ENCODE measurements around the gene APOA1. TPM values are rescaled to one million over a fixed set of nuclear protein-coding genes. Genes with fewer than 3 reads are reported as not detected.

APOA1 gene
- total and polyA plus RNA-seq, 10 of the 15 experiments (the other 5 are each of a cell fraction or from before 2014, with no cell fraction given): 0.10 to 2.4 (median 0.24) TPM; not detected in 3

GRCh38 chr11:116853461-116854073 lies 16.1 kb upstream of the APOA1 start (continued):
- TF ChIP-seq ZNF622 (IDR thresholded peaks at IDR 0.05) (no peak), ATF2 (IDR thresholded peaks at IDR 0.05; ENCODE audit: low read length) (peak; percentile 58; the same call in 1 of the 2 replicates), POLR2AphosphoS2 (IDR thresholded peaks at IDR 0.05; ENCODE audit: low read depth, low read length) (no peak), MEF2B (IDR thresholded peaks at IDR 0.05; ENCODE audit: partially characterized antibody, poor library complexity, severe bottlenecking) (no peak), MYB (IDR thresholded peaks at IDR 0.05; ENCODE audit: borderline replicate concordance, low read depth, low read length) (no peak), ZNF274 (IDR thresholded peaks at IDR 0.05; ENCODE audit: insufficient read depth, insufficient read length) (no peak), FOS (IDR thresholded peaks at IDR 0.05; ENCODE audit: borderline replicate concordance, extremely low read depth, insufficient read length) (no peak), ZNF217 (IDR thresholded peaks at IDR 0.05) (no peak), TCF7 (IDR thresholded peaks at IDR 0.05; ENCODE audit: borderline replicate concordance) (no peak), TCF12 (IDR thresholded peaks at IDR 0.05; ENCODE audit: low read depth, low read length) (no peak), IKZF1 (conservative IDR thresholded peaks at IDR 0.05) (peak; percentile 46), BMI1 (IDR thresholded peaks at IDR 0.05; ENCODE audit: borderline replicate concordance) (no peak), HSF1 (IDR thresholded peaks at IDR 0.05; ENCODE audit: low read depth, low read length) (no peak), KLF5 (IDR thresholded peaks at IDR 0.05; ENCODE audit: partially characterized antibody) (no peak), SUPT20H (IDR thresholded peaks at IDR 0.05; ENCODE audit: borderline replicate concordance, control insufficient read depth, low read depth, low read length) (no peak), NFXL1 (IDR thresholded peaks at IDR 0.05; ENCODE audit: borderline replicate concordance) (no peak), PML (IDR thresholded peaks at IDR 0.05; ENCODE audit: low read length) (peak; percentile 49; the same call in 1 of the 2 replicates), TBL1XR1 (IDR thresholded peaks at IDR 0.05; ENCODE audit: low read depth, low read length) (0 out of 2 replicates have a peak, but pooled peaks have one; percentile 26), CBFB (IDR thresholded peaks at IDR 0.05; ENCODE audit: low read depth) (peak; percentile 84), JUND (IDR thresholded peaks at IDR 0.05; ENCODE audit: low read depth, low read length) (no peak), EP300 (IDR thresholded peaks at IDR 0.05; ENCODE audit: borderline replicate concordance in 1 of 2, control insufficient read depth in 1 of 2, low read depth in 2 of 2, low read length in 2 of 2) (peak; percentile 79 to 84), PAX8 (IDR thresholded peaks at IDR 0.05) (no peak), EZH2 (IDR thresholded peaks at IDR 0.05; ENCODE audit: borderline replicate concordance, control insufficient read depth, low read depth, low read length) (no peak), SMAD1 (IDR thresholded peaks at IDR 0.05; ENCODE audit: low read depth, partially characterized antibody) (no peak), RUNX3 (IDR thresholded peaks at IDR 0.05; ENCODE audit: low read length) (peak; percentile 97), PKNOX1 (IDR thresholded peaks at IDR 0.05) (peak; percentile 31; the same call in 1 of the 2 replicates), SREBF1 (IDR thresholded peaks at IDR 0.05; ENCODE audit: low read length) (no peak), DPF2 (IDR thresholded peaks at IDR 0.05) (0 out of 2 replicates have a peak, but pooled peaks have one; percentile 67), TAF1 (IDR thresholded peaks at IDR 0.05; ENCODE audit: borderline replicate concordance, low read depth, low read length) (no peak), MXI1 (IDR thresholded peaks at IDR 0.05; ENCODE audit: low read depth, low read length) (peak; percentile 50)
